Effector memory CD4-positive, alpha-beta T cell (primary cell): ENCODE data around the gene MSANTD4.
"Not testable (repeated sequence)": the region's sequence is repeated elsewhere in the genome, so short reads cannot be mapped to it uniquely, and the experiment has no call there.

ENCODE experiments used
- DNase-seq, 3 donors: peaks; one replicate each; pipeline ENCODE4 v3.0.0-alpha.2; 2020
- H3K27ac ChIP-seq: 2 replicates; pipeline ENCODE4 v1.7.0; 2013; ENCODE audit warnings: mild to moderate bottlenecking, low read length, moderate library complexity; ENCODE audit not compliant: insufficient read depth, poor library complexity, severe bottlenecking
- H3K27me3 ChIP-seq: replicated peaks from 2 replicates; pipeline ENCODE4 v1.7.0; 2013; ENCODE audit warnings: mild to moderate bottlenecking, low read length; ENCODE audit not compliant: insufficient read depth, control insufficient read depth, poor library complexity, severe bottlenecking
- H3K36me3 ChIP-seq: 2 replicates; pipeline ENCODE4 v1.7.0; 2013; ENCODE audit warnings: mild to moderate bottlenecking, low read length, moderate library complexity; ENCODE audit not compliant: control insufficient read depth, insufficient read depth
- H3K4me1 ChIP-seq: 2 replicates; pipeline ENCODE4 v1.7.0; 2013; ENCODE audit warnings: low read length, mild to moderate bottlenecking; ENCODE audit not compliant: control insufficient read depth, insufficient read depth, poor library complexity, severe bottlenecking
- H3K4me3 ChIP-seq: 2 replicates; pipeline ENCODE4 v1.7.0; 2013; ENCODE audit warnings: low read length, low read depth, mild to moderate bottlenecking; ENCODE audit not compliant: insufficient read depth, poor library complexity, severe bottlenecking
- H3K9me3 ChIP-seq: 2 replicates; pipeline ENCODE4 v1.7.0; 2013; ENCODE audit warnings: mild to moderate bottlenecking, low read length, moderate library complexity; ENCODE audit not compliant: control insufficient read depth

MSANTD4 gene

GRCh38 chr11:106014620-106015019 is 7.4 kb downstream of the MSANTD4 start:
- no peak overlapping the region for H3K27ac ChIP-seq
- no peaks in the 10 kb centered on the region for H3K27me3 ChIP-seq
- no peaks in the 10 kb centered on the region for H3K4me1 ChIP-seq
- DNase-seq: no peak
- no peak overlapping the region for H3K4me3 ChIP-seq
- H3K9me3 ChIP-seq: no peaks in the 10 kb centered on the region
- peaks cover 15% of the 10 kb centered on the region for H3K36me3 ChIP-seq

DNA sequence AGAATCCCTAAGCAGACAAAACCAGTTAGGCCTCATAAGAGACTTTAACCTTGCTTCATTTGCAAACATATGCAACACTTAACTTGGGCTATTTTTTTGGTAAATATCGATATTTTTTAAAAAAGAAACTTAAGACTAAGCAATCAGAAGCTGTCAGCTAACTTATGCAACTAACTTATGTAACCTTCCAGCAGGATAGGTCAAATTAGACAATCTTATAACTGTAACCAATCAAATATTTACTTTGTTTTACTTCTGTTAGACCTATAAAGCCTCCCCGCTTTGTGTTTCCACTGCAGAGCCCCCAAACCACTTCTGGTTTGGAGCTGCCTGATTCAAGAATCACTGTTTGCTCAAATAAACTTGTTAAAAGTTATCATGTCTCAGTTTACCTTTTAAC is 8.0 kb downstream of the MSANTD4 start:
- no peak overlapping the region for H3K27ac ChIP-seq
- H3K4me1 ChIP-seq: no peaks in the 10 kb centered on the region
- peaks cover 20% of the 10 kb centered on the region for H3K36me3 ChIP-seq
- no peaks in the 10 kb centered on the region for H3K9me3 ChIP-seq
- no peak overlapping the region for H3K4me3 ChIP-seq
- H3K27me3 ChIP-seq: no peaks in the 10 kb centered on the region
- DNase-seq: no peak

GRCh38 chr11:106012744-106013143 is 9.3 kb downstream of the MSANTD4 start:
- no peak for DNase-seq
- Histone ChIP-seq H3K4me1 (no peaks in the 10 kb centered on the region), H3K4me3 (no peak overlapping the region), H3K27me3 (no peaks in the 10 kb centered on the region), H3K27ac (no peak overlapping the region), H3K9me3 (no peaks in the 10 kb centered on the region), H3K36me3 (peaks cover 32% of the 10 kb centered on the region)

GRCh38 chr11:106011481-106011880 is 10.6 kb downstream of the MSANTD4 start:
- Histone ChIP-seq H3K36me3 (peaks cover 38% of the 10 kb centered on the region), H3K27me3 (no peaks in the 10 kb centered on the region), H3K4me1 (no peaks in the 10 kb centered on the region), H3K27ac (no peak overlapping the region), H3K4me3 (no peak overlapping the region), H3K9me3 (no peaks in the 10 kb centered on the region)
- DNase-seq: no peak

DNA sequence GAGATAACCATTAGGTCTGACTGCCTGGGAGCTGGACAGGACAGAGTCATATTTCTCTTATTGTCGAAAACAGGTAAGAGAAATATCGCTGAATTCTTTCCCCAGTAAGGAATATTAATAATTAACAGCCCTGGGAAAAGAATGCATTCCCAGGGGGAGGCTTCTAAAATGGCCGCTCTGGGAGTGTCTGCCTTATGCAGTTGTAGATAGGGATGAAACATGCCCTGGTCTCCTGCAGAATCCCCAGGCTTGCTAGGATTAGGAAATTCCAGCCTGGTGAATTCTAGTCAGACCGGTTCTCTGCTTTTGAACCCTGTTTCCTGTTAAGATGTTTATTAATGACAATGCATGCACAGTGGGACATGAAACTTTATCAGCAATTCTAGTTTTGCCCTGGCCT is 18.9 kb downstream of the MSANTD4 start:
- H3K27me3 ChIP-seq, DNase-seq, H3K9me3 ChIP-seq, H3K27ac ChIP-seq, H3K4me1 ChIP-seq, H3K4me3 ChIP-seq: not testable (repeated sequence)
- peaks cover 14% of the 10 kb centered on the region for H3K36me3 ChIP-seq

GRCh38 chr11:106001304-106002012 is 20.6 kb downstream of the MSANTD4 start:
- Histone ChIP-seq H3K4me3 (no peak overlapping the region), H3K36me3 (peaks cover 10% of the 10 kb centered on the region), H3K9me3 (no peaks in the 10 kb centered on the region), H3K4me1 (no peaks in the 10 kb centered on the region), H3K27me3 (no peaks in the 10 kb centered on the region), H3K27ac (no peak overlapping the region)
- no peak for DNase-seq

DNA sequence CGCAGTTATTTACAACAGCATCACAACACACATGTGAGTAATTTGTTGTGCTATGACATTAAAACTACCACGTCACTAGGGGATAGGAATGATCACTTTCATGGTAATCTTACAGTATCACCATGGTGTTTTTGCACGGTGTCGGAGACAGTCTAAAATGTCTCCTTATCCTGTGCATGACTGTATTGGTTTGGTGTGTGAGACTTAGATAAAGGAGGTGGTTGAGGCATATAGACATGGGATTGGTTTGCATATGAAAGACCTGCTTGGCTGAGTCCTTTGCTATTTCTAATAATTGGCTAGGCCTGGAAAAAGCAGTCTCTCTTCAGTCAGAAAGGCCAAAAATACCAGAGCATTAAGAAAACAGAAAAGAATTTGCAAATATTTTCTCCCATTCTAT is 30.2 kb downstream of the MSANTD4 start:
- H3K9me3 ChIP-seq: no peaks in the 10 kb centered on the region
- H3K27ac ChIP-seq: no peak overlapping the region
- no peaks in the 10 kb centered on the region for H3K4me1 ChIP-seq
- H3K36me3 ChIP-seq: peaks cover 12% of the 10 kb centered on the region
- no peak overlapping the region for H3K4me3 ChIP-seq
- no peaks in the 10 kb centered on the region for H3K27me3 ChIP-seq
- no peak for DNase-seq

- Histone ChIP-seq H3K9me3 (no peaks in the 10 kb centered on the region), H3K36me3 (no peaks in the 10 kb centered on the region), H3K4me1 (no peaks in the 10 kb centered on the region), H3K27ac (no peak overlapping the region), H3K27me3 (no peaks in the 10 kb centered on the region), H3K4me3 (no peak overlapping the region)
- no peak for DNase-seq
Measured at GRCh38 chr11:105989124-105989523, 32.9 kb downstream of the MSANTD4 start.

- Histone ChIP-seq H3K4me3 (no peak overlapping the region), H3K4me1 (no peaks in the 10 kb centered on the region), H3K27me3 (no peaks in the 10 kb centered on the region), H3K9me3 (no peaks in the 10 kb centered on the region), H3K27ac (no peak overlapping the region), H3K36me3 (no peaks in the 10 kb centered on the region)
- DNase-seq: no peak
Measured at GRCh38 chr11:105988197-105988596, 33.8 kb downstream of the MSANTD4 start.

GRCh38 chr11:105986554-105986953 is 35.5 kb downstream of the MSANTD4 start:
- no peaks in the 10 kb centered on the region for H3K4me1 ChIP-seq
- H3K4me3 ChIP-seq: no peak overlapping the region
- H3K27ac ChIP-seq: no peak overlapping the region
- no peaks in the 10 kb centered on the region for H3K36me3 ChIP-seq
- no peak for DNase-seq
- no peaks in the 10 kb centered on the region for H3K27me3 ChIP-seq
- no peaks in the 10 kb centered on the region for H3K9me3 ChIP-seq
